HG03064 (cell line): Measurements from ENCODE around the gene FBXO48.
"Not testable (repeated sequence)": the region's sequence is repeated elsewhere in the genome, so short reads cannot be mapped to it uniquely, and the experiment has no call there.

Experiments used
- ATAC-seq: cut with Tn5 transposase; IDR thresholded peaks from one replicate; pipeline ENCODE4 v1.9.1; 2021; ENCODE audit warnings: low read depth; ENCODE audit not compliant: unreplicated experiment

FBXO48 gene

GRCh38 chr2:68467077-68467960 is at the start of gene FBXO48, which contains the start of gene APLF:
TSS of gene FBXO48 (minus strand) at chr2:68467294. CDS start at chr2:68465145, 2,149 bp downstream.
TSS of gene APLF (plus strand) at chr2:68467585. CDS start at chr2:68467732, 147 bp downstream.
- ATAC-seq, result peak; percentile 94

GRCh38 chr2:68516051-68516955 is 49.2 kb upstream of the FBXO48 start:
- no peak for ATAC-seq

- no peak for ATAC-seq
Measured at GRCh38 chr2:68514316-68514929, 47.3 kb upstream of the FBXO48 start.

- no peak for ATAC-seq
Measured at GRCh38 chr2:68512966-68513365, 45.9 kb upstream of the FBXO48 start.

GRCh38 chr2:68512326-68512725 is 45.2 kb upstream of the FBXO48 start:
- ATAC-seq, result no peak

- ATAC-seq, result no peak
Measured at GRCh38 chr2:68506170-68506569, 39.1 kb upstream of the FBXO48 start.

GRCh38 chr2:68505603-68506159 is 38.6 kb upstream of the FBXO48 start:
- no peak for ATAC-seq

GRCh38 chr2:68501768-68502167 is 34.7 kb upstream of the FBXO48 start:
- ATAC-seq, result no peak

GRCh38 chr2:68500649-68501048 is 33.6 kb upstream of the FBXO48 start:
- no peak for ATAC-seq

- no peak for ATAC-seq
Measured at GRCh38 chr2:68499133-68499532, 32.0 kb upstream of the FBXO48 start.

- ATAC-seq, result no peak
Measured at GRCh38 chr2:68491582-68491981, 24.5 kb upstream of the FBXO48 start.

GRCh38 chr2:68489282-68489681 is 22.2 kb upstream of the FBXO48 start:
- ATAC-seq, result no peak

- ATAC-seq, result not testable (repeated sequence)
Measured at GRCh38 chr2:68488605-68489004, 21.5 kb upstream of the FBXO48 start.

- ATAC-seq, result no peak
Measured at GRCh38 chr2:68487773-68488355, 20.8 kb upstream of the FBXO48 start.

- ATAC-seq, result no peak
Measured at GRCh38 chr2:68483011-68483410, 15.9 kb upstream of the FBXO48 start.

- ATAC-seq, result no peak
Measured at GRCh38 chr2:68482296-68482820, 15.3 kb upstream of the FBXO48 start.

GRCh38 chr2:68478688-68479087 is 11.6 kb upstream of the FBXO48 start:
- ATAC-seq, result no peak

- ATAC-seq, result no peak
Measured at GRCh38 chr2:68476454-68476853, 9.4 kb upstream of the FBXO48 start.

GRCh38 chr2:68475576-68475975 is 8.5 kb upstream of the FBXO48 start:
- ATAC-seq, result no peak

GRCh38 chr2:68475110-68475509 is 8.0 kb upstream of the FBXO48 start:
- no peak for ATAC-seq
